Suppressor macrophage (primary cell): ENCODE data around the gene LTN1.
"Not testable (repeated sequence)": the region's sequence is repeated elsewhere in the genome, so short reads cannot be mapped to it uniquely, and the experiment has no call there.

ENCODE experiments used
- DNase-seq, 4 experiments: peaks; one replicate each; pipeline ENCODE4 v3.0.0-alpha.2; 2020 to 2022
- total RNA-seq, 17 experiments: gene quantifications; one replicate each; lab custom pipeline; 2026; ENCODE audit warnings: mixed read lengths in 6 of 17, inconsistent platforms in 3 of 17; lab: John Stamatoyannopoulos, UW

Gene LTN1, protein sequence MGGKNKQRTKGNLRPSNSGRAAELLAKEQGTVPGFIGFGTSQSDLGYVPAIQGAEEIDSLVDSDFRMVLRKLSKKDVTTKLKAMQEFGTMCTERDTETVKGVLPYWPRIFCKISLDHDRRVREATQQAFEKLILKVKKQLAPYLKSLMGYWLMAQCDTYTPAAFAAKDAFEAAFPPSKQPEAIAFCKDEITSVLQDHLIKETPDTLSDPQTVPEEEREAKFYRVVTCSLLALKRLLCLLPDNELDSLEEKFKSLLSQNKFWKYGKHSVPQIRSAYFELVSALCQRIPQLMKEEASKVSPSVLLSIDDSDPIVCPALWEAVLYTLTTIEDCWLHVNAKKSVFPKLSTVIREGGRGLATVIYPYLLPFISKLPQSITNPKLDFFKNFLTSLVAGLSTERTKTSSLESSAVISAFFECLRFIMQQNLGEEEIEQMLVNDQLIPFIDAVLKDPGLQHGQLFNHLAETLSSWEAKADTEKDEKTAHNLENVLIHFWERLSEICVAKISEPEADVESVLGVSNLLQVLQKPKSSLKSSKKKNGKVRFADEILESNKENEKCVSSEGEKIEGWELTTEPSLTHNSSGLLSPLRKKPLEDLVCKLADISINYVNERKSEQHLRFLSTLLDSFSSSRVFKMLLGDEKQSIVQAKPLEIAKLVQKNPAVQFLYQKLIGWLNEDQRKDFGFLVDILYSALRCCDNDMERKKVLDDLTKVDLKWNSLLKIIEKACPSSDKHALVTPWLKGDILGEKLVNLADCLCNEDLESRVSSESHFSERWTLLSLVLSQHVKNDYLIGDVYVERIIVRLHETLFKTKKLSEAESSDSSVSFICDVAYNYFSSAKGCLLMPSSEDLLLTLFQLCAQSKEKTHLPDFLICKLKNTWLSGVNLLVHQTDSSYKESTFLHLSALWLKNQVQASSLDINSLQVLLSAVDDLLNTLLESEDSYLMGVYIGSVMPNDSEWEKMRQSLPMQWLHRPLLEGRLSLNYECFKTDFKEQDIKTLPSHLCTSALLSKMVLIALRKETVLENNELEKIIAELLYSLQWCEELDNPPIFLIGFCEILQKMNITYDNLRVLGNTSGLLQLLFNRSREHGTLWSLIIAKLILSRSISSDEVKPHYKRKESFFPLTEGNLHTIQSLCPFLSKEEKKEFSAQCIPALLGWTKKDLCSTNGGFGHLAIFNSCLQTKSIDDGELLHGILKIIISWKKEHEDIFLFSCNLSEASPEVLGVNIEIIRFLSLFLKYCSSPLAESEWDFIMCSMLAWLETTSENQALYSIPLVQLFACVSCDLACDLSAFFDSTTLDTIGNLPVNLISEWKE (N-terminal part only)
- 28.3 to 103 (median 60.4) reads per million in 17 experiments for total RNA-seq

DNA sequence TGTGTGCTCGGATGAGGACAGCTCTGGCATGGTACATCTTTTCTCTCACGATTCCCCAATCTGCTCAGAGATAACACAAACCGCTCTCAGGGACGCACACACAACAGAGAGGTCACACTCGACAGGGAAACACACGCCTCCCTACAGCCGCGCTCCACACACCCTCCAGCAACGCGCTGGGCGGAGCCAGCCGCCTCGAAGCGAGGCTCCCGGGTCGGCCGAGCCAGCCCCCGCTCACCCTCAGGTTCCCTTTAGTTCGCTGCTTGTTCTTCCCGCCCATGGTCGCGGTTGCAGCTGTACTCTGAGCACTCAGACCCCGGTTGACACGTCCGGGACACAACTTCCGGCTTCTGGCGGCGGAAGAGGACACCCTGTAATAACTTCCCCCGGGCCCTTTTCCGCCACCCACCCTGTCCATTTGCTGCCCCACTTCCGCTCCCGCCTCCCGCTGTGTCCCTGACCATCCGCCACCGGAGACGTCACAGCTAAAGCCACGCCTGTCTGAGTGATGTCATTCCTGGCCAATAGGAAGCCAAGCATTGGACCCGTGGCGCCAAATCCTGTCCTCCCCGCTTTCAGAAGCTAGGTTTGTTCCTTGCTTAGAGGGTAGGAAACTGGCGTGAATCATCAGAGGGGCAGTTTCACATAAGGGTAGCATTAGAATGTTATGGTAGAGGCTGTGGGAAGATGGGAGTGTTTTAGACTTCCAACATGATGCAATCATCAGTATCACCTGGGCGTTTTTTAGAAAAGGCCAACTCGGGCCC lies at the start of gene LTN1:
Gene LTN1, minus strand, starts transcription at position 352 of the 767 bp plus-strand sequence. Its CDS starts 72 bp downstream, at position 280.
- DNase-seq = peak; percentile 98 to 100 (median 99)

GRCh38 chr21:29034678-29035077 lies 42.0 kb upstream of the LTN1 start:
- DNase-seq = no peak

DNA sequence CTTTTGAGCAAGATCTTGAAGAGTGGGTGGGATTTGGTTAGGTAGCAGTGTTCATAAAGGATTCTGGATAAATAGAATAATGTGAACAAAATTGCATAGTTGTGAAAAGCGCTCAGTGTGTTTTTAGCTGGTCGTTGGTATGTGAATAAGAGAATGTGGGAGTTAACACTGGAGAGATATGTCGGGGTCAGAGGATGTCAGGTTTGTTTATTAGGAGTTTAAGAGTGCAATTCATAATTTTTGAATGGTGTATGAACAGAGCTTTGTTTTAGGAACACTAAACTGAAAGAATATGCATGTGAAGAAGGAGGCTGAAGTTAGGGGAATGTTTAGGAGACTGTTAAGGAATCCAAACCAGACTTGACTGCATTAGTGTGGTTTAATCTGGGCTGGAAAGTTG lies 41.2 kb upstream of the LTN1 start:
- DNase-seq = no peak

DNA sequence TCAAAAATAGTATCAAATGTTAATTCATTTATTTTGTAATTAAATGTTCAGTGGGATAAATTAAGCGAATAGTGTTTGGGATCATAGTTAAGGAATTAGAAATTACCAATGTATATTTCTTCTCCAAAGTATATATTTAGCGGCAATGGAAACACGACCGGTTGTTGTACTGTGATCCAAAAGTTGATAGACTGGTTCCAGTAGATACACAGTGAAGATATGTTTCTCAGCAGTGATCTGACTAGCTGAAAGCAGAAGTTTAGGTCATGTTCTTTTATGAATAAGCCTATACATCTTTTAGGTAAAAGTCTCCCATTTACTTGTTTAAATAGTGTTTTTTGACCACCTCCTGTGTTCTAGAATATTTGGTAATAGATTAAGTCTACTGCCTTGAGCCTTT lies 40.6 kb upstream of the LTN1 start:
- DNase-seq = no peak

DNA sequence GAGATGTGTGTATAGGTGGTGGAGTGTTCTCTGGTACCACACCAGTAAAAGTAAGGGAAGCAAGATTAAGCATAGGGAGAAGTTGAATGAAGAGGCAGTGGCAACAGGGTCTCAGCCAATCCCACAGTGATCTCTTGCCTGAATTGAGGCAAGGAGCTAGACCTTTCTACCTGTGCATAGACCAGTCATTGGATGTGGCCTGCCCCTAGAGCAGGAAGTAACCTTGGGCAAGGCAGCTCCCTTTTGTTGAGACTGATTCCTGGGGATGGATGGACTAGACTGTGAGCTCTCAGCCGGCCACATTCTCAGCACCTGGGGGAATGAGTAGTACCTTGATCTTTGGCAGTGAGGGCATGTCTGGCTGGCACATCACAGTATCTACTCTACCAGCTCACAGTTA lies 38.2 kb upstream of the LTN1 start:
- DNase-seq = no peak

DNA sequence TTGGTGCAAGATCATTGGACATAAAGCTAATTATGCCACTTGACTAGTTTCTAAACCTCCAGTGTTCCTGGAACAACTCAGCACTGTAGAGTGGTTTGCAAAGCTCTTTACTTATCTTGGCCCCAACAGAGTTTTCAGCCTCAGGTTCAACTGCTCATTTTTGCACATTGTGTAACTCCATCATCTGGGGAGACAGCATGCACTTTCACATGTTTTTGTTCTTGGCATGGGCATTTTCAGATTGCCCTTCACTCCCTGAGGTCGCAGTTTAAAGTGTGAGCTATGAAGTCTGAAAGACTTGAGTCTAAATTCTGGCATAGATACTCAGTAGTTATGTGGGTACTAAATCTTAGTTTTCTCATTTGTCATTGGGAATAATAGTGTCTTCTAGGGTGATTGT lies 36.8 kb upstream of the LTN1 start:
- no peak for DNase-seq

DNA sequence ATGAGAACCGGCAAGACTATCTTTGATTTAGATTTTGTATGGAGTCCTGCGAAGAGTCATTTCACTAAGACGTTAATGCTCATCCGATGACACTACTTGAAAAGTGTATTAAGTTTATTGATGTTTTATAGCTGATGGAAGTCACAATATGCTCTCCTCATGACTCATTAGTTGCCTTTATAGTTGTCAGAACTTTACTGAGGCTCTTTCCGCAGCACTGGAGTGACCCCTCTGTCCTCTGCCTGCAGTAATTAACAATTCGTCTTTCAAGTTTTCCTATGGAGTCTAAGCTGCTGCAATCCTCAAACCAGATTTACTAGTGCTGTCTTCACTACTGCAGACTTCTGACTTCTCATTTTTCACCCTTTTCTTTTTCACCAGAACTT lies 32.6 kb upstream of the LTN1 start:
- DNase-seq = peak; percentile 10 to 23 (median 16)

- peak; percentile 97 to 99 (median 98) for DNase-seq
Measured at GRCh38 chr21:29024474-29025327, 32.0 kb upstream of the LTN1 start, which contains the start of gene USP16. Gene USP16 (plus strand): TSS chr21:29024668. CDS start chr21:29027914, 3,246 bp downstream.

GRCh38 chr21:29022166-29022565 lies 29.5 kb upstream of the LTN1 start:
- DNase-seq = no peak

DNA sequence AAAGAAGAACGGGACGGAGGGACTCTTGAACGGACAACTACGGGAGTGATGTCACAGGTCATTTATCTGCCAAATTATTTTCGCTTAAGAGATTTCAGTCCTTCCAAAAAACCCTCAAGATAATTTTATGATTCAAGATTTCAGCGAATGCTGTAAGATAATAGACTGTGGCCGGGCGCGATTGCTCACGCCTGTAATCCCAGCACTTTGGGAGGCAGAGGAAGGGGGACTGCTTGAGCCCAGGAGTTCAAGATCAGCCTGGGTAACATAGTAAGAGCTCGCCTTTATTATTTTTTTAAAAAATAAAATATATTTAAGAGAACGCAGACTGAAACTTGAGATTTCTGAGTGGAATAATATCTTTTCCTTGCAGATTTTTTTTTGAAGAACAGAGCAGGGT lies 25.9 kb upstream of the LTN1 start:
- DNase-seq = no peak

DNA sequence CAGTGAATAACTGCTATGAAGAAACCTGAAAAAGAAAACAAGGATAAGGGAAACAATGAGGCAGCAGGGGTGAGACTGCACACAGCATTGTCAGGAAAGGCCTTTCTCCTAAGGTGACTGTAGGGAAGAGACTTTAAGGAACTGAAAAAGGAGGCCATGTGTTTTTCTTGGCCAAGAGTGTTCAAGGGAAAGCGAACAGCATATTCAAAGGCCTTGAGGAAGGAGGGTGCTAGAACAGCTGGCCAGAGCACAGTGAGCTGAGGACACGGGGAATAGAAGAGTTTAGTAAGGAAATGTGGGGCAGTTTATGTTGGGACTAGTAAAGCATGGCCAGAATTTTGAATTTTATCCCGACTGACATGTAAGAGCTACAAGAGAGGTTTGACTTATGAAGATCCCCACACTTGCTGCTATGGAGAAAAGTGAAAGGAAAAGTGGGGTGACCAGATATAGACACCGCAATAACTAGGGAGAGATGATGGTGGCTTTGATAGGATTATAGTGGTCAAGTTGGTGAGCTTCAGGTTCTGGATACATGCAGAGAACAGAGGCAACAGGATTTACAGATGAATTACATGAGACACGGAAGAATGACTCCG lies 25.1 kb upstream of the LTN1 start:
- DNase-seq = peak; percentile 49 to 66 (median 64)

- DNase-seq = not testable (repeated sequence)
Measured at GRCh38 chr21:29011236-29011635, 18.6 kb upstream of the LTN1 start.

DNA sequence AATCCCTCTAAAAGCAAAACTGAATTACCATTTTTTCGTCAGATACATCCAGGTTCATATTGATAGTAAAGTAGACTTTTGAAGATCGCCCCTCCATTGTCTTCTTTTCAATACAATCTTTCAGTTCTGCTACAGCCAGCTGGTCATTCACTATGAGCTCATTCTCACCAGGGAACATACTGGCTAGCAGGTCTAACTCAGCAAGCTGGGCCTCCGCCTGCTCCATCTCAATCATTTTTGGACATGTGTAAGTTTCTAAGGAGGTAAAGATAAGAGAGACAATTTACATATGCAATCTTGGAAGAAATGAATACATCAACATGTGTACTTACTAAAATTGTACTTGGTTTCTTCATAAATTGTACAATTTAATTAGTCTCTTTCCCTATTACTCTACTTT lies 15.7 kb upstream of the LTN1 start:
- no peak for DNase-seq

GRCh38 chr21:29007810-29008209 lies 15.1 kb upstream of the LTN1 start:
- peak in 1 of 4 experiments; percentile 10 for DNase-seq

DNA sequence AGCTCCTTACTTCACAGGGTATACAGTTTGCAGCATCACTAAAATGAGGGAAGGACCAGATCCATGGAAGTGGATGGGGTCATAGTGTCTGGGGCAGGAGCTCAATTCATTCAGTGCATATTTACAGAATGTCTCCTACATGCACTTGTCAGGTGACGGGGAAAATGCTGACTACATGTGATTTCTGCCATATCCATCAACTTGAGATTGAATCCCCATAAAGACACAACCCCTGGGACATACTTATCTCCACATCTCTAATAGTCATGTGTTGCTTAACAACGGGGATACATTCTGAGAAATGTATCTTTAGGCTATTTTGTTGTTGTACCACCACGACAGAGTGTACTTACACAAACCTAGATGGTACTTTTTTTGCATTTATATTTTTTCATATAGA lies 14.5 kb upstream of the LTN1 start:
- DNase-seq = no peak

DNA sequence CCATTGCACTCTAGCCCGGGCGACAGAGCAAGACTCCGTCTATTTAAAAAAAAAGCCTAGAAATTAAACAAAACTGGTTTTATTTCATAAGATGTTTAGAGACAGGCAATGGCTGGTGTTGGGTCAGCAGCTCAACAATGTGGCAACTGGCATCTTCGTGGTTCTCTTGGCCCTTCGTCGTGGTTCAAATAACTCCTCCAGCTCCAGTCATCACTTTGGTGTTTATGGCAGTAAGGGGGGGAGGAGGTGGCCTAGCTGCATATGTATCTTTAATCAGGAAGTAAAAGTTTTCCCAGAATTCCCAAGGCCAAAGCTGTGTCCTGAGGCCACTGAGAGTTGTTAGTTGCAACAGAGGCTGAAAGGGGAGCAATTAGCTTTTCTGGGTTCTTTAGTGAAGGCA lies 13.0 kb upstream of the LTN1 start:
- DNase-seq = no peak

GRCh38 chr21:29002442-29003144 lies 9.9 kb upstream of the LTN1 start:
- DNase-seq = peak; percentile 97 to 99 (median 98)

GRCh38 chr21:28993293-28993629 lies 584 bp upstream of the LTN1 start:
- no peak for DNase-seq

DNA sequence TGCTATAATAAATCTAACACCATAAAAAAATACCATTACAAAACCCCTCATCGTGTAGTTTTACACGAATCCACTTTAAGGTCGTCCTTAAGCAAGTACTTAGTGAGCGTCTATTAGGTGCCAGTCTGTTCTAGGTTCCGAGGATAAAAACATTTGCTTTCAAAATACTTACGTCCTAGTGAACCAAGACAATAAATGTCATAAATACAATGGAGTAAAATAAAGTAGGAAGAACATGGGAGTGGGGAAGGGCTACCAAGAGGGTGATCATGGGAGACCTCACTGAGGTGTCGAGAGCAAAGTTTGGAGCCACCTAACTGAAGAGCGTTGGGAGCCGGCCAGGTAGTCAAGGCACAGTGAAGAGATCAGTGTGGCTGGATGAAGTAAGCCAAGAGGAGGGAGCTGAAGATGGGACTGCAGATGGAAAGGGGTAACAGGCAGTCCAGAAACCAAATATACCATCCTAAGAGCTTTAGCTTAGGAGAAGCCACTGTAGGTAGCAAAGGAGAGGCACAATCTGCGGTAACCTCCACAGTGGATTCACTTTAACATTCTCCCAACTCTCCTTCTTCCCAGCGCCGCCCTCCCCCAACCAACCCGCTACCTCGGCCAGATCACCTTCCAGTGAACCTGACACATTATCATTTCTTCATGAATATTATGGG lies 684 bp downstream of the LTN1 start:
- DNase-seq = peak in 1 of 4 experiments; percentile 2
